ENCODE measurements around the gene DTX3L.

Gene DTX3L

DNA sequence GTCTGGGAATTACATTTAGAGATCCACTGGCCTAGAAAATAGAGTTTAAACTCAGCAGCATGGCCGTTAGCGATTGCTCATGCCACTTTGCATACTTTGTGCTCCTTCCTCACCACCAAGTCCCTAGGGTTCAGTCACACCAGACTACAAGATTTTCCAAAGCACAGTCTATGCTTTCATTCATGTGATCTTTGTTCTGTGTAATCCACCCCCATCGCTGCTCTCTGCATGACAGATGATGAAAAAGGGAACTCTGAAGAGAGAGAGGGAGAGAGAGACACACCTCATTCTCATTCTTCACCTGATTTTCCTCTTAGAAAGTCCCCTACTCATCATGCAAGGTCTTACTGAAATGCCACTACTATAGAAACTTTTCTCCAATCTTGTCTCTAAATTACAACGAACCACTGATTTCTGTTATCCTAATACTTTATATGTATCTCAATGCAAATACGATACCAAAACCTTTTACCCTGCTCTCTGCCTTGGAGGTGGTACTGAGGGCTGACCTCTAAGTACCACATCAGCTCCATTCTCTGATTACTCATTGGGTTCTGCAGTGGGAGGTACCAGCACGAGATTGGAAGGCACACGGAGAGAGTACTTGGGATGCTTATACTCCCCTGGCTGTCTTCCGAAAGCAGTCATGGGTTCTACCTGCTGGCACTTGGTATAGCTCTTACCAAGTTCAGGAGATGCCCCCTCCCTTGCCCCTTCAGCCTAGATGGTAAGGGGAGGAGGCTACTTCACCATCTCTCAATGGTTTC lies 12.2 kb downstream of the DTX3L start:
- no peak overlapping the region for H3K4me3 ChIP-seq (ENCODE audit: low read depth, low read length)
- no peak for DNase-seq (ENCODE audit: low read depth)

DNA sequence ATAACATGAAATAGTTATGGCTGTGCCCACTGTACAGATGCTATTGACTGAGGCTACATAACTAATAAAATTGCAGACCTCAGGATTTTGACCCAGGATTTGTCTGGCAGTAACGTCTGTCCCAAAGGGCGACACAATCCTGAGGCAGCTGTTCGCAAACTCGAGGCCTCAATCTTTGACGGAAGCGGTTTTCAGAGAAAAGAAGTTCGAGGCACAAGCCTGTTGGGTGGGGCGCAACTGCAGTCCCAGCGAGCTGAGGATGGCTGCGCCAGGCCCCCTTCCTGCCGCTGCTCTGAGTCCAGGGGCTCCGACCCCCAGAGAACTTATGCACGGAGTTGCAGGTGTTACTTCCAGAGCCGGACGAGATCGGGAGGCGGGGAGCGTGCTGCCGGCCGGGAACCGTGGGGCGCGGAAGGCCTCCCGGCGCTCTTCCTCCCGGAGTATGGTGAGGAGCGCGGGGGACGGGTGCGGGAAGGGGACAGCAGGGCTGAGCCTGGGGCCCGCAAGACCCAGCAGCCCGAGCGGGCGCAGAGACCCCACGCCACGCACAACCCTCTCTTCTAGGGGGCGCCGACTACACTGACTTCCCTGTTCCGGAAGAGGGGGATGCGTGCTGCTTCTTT lies 13.4 kb downstream of the DTX3L start, which contains the start of gene PARP15:
PARP15 (plus strand) TSS at position 242 of the 623 bp plus-strand sequence; CDS start at position 260, 18 bp downstream.
- no peak for DNase-seq (ENCODE audit: low read depth)
- no peak within 1 kb of the TSS for H3K4me3 ChIP-seq (ENCODE audit: low read depth, low read length)
- TF ChIP-seq, protein P1, sequence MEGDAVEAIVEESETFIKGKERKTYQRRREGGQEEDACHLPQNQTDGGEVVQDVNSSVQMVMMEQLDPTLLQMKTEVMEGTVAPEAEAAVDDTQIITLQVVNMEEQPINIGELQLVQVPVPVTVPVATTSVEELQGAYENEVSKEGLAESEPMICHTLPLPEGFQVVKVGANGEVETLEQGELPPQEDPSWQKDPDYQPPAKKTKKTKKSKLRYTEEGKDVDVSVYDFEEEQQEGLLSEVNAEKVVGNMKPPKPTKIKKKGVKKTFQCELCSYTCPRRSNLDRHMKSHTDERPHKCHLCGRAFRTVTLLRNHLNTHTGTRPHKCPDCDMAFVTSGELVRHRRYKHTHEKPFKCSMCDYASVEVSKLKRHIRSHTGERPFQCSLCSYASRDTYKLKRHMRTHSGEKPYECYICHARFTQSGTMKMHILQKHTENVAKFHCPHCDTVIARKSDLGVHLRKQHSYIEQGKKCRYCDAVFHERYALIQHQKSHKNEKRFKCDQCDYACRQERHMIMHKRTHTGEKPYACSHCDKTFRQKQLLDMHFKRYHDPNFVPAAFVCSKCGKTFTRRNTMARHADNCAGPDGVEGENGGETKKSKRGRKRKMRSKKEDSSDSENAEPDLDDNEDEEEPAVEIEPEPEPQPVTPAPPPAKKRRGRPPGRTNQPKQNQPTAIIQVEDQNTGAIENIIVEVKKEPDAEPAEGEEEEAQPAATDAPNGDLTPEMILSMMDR (IDR thresholded peaks at IDR 0.05; ENCODE audit: control insufficient read depth, extremely low read depth, insufficient read depth), result no peak

More for the DNA sequence above, 12.2 kb downstream of the DTX3L start:
- TF ChIP-seq, protein P1 (IDR thresholded peaks at IDR 0.05; ENCODE audit: control insufficient read depth, extremely low read depth, insufficient read depth), result no peak

DNA sequence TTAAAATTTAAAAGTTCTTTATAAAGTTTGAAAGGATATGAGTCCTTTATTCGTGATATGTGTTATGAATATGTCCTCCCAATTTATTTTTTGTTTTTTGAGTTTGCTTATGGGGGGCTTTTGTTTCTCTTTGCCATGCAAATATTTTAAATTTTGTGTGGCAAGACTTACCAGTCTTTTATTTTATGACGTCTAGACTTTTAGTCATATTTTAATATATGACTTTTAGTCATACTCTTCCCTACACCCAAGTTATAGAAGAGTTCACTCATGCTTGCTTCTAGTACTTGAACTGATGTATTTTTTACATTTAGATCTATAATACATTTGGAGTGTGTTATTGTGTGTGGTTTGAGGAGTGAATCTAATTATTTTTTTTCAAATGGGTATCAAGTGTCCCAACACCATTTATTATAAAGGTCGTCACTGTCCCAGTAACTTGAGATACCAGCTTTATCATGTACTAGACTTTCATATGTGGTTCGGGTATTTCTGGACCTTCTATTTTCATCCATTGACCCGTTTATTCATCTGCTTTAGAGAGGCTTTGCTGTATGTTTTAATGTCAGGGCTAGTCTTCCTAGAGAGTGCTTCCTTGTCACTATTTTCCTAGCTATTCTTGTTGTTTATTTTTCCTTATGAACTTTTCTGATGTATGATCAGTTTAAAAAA lies 14.1 kb downstream of the DTX3L start:
- H3K4me3 ChIP-seq (ENCODE audit: low read depth, low read length), result no peak overlapping the region
- DNase-seq (ENCODE audit: low read depth), result no peak
- TF ChIP-seq, protein P1 (IDR thresholded peaks at IDR 0.05; ENCODE audit: control insufficient read depth, extremely low read depth, insufficient read depth), result no peak

DNA sequence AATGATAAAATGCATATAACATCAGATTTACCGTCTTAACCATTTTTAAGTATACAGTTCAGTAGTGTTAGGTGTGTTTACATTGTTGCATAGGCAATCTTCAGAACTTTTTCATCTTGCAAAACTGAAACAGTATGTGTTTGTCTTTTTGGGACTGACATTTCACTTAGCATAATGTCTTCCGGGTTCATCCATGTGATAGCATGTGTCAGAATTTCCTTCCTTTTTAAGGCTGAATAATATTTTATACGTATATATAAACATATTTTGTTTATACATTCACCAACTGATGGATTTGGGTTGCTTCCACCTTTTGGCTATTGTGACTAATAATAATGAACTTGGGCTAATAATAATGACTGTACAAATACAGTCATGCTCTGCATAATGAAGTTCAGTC lies 16.3 kb downstream of the DTX3L start:
- no peak overlapping the region for H3K4me3 ChIP-seq (ENCODE audit: low read depth, low read length)
- DNase-seq (ENCODE audit: low read depth), result no peak
- TF ChIP-seq, protein P1 (IDR thresholded peaks at IDR 0.05; ENCODE audit: control insufficient read depth, extremely low read depth, insufficient read depth), result no peak

DNA sequence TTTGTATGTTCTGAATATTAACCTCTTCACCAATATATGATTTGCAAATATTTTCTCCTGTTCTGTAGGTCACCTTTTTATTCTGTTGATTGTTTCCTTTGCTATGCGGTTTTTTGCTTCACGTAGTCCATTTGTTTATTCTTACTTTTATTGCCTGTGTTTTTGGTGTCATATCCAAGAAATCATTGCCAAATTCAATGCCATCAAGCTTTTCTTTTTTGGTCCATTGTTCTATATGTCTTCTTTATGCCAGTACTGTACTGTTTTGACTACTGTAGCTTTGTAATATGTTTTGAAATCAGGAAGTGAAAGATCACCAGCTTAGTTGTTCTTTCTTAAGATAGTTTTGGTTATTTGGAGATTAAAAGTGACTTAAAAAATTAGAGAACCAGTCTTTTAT lies 17.5 kb downstream of the DTX3L start:
- H3K4me3 ChIP-seq (ENCODE audit: low read depth, low read length), result no peak overlapping the region
- TF ChIP-seq, protein P1 (IDR thresholded peaks at IDR 0.05; ENCODE audit: control insufficient read depth, extremely low read depth, insufficient read depth), result no peak
- no peak for DNase-seq (ENCODE audit: low read depth)

DNA sequence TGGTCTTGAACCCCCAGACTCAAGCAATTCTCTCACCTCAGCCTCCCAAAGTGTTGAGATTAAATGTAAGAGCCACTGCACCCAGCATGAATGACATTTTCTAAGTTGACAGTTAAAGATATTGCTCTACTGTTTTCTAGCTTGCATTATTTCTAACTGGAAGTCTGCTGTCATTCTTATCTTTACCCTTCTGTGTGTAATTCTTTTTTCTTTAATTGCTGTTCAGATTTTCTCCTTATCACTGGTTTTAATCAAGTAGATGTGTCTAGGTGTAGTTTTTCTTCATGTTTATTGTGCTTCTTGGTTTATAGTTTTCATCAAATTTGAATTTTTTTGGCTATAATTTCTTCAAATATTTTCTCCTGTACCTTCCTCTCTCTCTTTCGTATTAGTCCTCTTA lies 18.3 kb downstream of the DTX3L start:
- no peak for DNase-seq (ENCODE audit: low read depth)
- H3K4me3 ChIP-seq (ENCODE audit: low read depth, low read length), result no peak overlapping the region
- TF ChIP-seq, protein P1 (IDR thresholded peaks at IDR 0.05; ENCODE audit: control insufficient read depth, extremely low read depth, insufficient read depth), result no peak
